H9 (cell line): Measurements from ENCODE around the gene BTN1A1. TPM values are rescaled to one million over a fixed set of nuclear protein-coding genes. Genes with fewer than 3 reads are reported as not detected.

Experiments
- DNase-seq: peaks from one replicate; pipeline ENCODE4 v3.0.0-alpha.2; 2017
- H2AFZ ChIP-seq: one replicate; pipeline ENCODE4 v1.6.1; 2013; ENCODE audit warnings: mild to moderate bottlenecking, low read length, control low read depth, moderate library complexity
- H2AK5ac ChIP-seq: 2 replicates; pipeline ENCODE4 v1.6.1; 2013; ENCODE audit warnings: low read length, control low read depth, mixed read lengths; ENCODE audit not compliant: insufficient read length
- H2BK120ac ChIP-seq: one replicate; pipeline ENCODE4 v1.6.1; 2013; ENCODE audit warnings: low read depth, mild to moderate bottlenecking, low read length, control low read depth, inconsistent platforms; ENCODE audit not compliant: poor library complexity, severe bottlenecking
- H2BK12ac ChIP-seq: 2 replicates; pipeline ENCODE4 v1.6.1; 2013; ENCODE audit warnings: low read length, control low read depth, mixed read lengths, low read depth; ENCODE audit not compliant: insufficient read length
- H2BK15ac ChIP-seq: 2 replicates; pipeline ENCODE4 v1.6.1; 2013; ENCODE audit warnings: low read depth, low read length, control low read depth
- H2BK20ac ChIP-seq: one replicate; pipeline ENCODE4 v1.6.1; 2013; ENCODE audit warnings: low read depth, mild to moderate bottlenecking, low read length, control low read depth, inconsistent platforms; ENCODE audit not compliant: poor library complexity, severe bottlenecking
- H2BK5ac ChIP-seq: 2 replicates; pipeline ENCODE4 v1.6.1; 2013; ENCODE audit warnings: low read length, control low read depth, mixed read lengths; ENCODE audit not compliant: insufficient read length
- H3K14ac ChIP-seq: 2 replicates; pipeline ENCODE4 v1.6.1; 2013; ENCODE audit warnings: low read length, control low read depth; ENCODE audit not compliant: insufficient read depth
- H3K18ac ChIP-seq: 2 replicates; pipeline ENCODE4 v1.6.1; 2013; ENCODE audit warnings: low read depth, mild to moderate bottlenecking, mixed read lengths, low read length, control low read depth; ENCODE audit not compliant: insufficient read length
- H3K23ac ChIP-seq: 2 replicates; pipeline ENCODE4 v1.6.1; 2013; ENCODE audit warnings: low read length, control low read depth, mixed read lengths, low read depth; ENCODE audit not compliant: insufficient read length
- H3K23me2 ChIP-seq: 2 replicates; pipeline ENCODE4 v1.6.1; 2013; ENCODE audit warnings: low read depth, mild to moderate bottlenecking, mixed read lengths, low read length, control low read depth; ENCODE audit not compliant: insufficient read length, poor library complexity, severe bottlenecking
- H3K27ac ChIP-seq: 2 replicates; pipeline ENCODE4 v1.5.1; 2013; ENCODE audit warnings: low read length, control low read depth, mixed read lengths, low read depth; ENCODE audit not compliant: insufficient read length
- H3K27me3 ChIP-seq: 2 replicates; pipeline ENCODE4 v1.6.1; 2013; ENCODE audit warnings: low read length, control low read depth, inconsistent platforms; ENCODE audit not compliant: insufficient read depth
- H3K4ac ChIP-seq: 2 replicates; pipeline ENCODE4 v1.6.1; 2013; ENCODE audit warnings: low read depth, mild to moderate bottlenecking, control low read depth, inconsistent platforms, low read length, moderate library complexity
- H3K4me1 ChIP-seq: 2 replicates; pipeline ENCODE4 v1.6.1; 2013; ENCODE audit warnings: low read length, control low read depth, inconsistent platforms; ENCODE audit not compliant: insufficient read depth
- H3K4me2 ChIP-seq: 2 replicates; pipeline ENCODE4 v1.6.1; 2013; ENCODE audit warnings: low read length, control low read depth, mixed read lengths; ENCODE audit not compliant: insufficient read length, insufficient read depth
- H3K56ac ChIP-seq: 2 replicates; pipeline ENCODE4 v1.6.1; 2013; ENCODE audit warnings: low read depth, mild to moderate bottlenecking, mixed read lengths, low read length, control low read depth; ENCODE audit not compliant: insufficient read length
- H3K79me1 ChIP-seq: 2 replicates; pipeline ENCODE4 v1.6.1; 2013; ENCODE audit warnings: low read depth, mild to moderate bottlenecking, moderate library complexity, low read length, control low read depth, inconsistent platforms; ENCODE audit not compliant: insufficient read depth, poor library complexity, severe bottlenecking
- H3K79me2 ChIP-seq: 2 replicates; pipeline ENCODE4 v1.6.1; 2013; ENCODE audit warnings: low read length, control low read depth, inconsistent platforms; ENCODE audit not compliant: insufficient read depth
- H3K9ac ChIP-seq: 2 replicates; pipeline ENCODE4 v1.6.1; 2013; ENCODE audit warnings: low read length, control low read depth, mixed read lengths; ENCODE audit not compliant: insufficient read length; ENCODE audit errors: extremely low read depth
- H3K9me3 ChIP-seq: one replicate; pipeline ENCODE4 v1.6.1; 2013; ENCODE audit warnings: low read depth, low read length, inconsistent platforms; ENCODE audit not compliant: control insufficient read depth
- H3T11ph ChIP-seq: one replicate; pipeline ENCODE4 v1.6.1; 2013; ENCODE audit warnings: mild to moderate bottlenecking, low read length, control low read depth, inconsistent platforms
- H4K20me1 ChIP-seq: one replicate; pipeline ENCODE4 v1.6.1; 2013; ENCODE audit not compliant: control insufficient read depth, insufficient read length, insufficient read depth
- H4K5ac ChIP-seq: 2 replicates; pipeline ENCODE4 v1.6.1; 2013; ENCODE audit warnings: low read depth, mild to moderate bottlenecking, mixed read lengths, low read length, control low read depth; ENCODE audit not compliant: insufficient read length
- H4K8ac ChIP-seq: replicated peaks from 2 replicates; pipeline ENCODE4 v1.6.1; 2013; ENCODE audit warnings: low read length, control low read depth, mixed read lengths, low read depth; ENCODE audit not compliant: insufficient read length
- H4K91ac ChIP-seq: 2 replicates; pipeline ENCODE4 v1.6.1; 2013; ENCODE audit warnings: low read depth, mild to moderate bottlenecking, moderate library complexity, mixed read lengths, low read length, control low read depth; ENCODE audit not compliant: insufficient read length
- H3K27ac Mint-ChIP-seq, 3 experiments: 2 replicates in 2 of 3; 3 replicates in 1 of 3; pipeline ENCODE4 v1.8.0; 2020 to 2021; ENCODE audit warnings: mixed read lengths in 3 of 3, mild to moderate bottlenecking in 1 of 3, moderate library complexity in 1 of 3
- H3K27me3 Mint-ChIP-seq: 2 replicates; pipeline ENCODE4 v1.8.0; 2021; ENCODE audit warnings: low read depth, mild to moderate bottlenecking, moderate library complexity, mixed read lengths
- H3K36me3 Mint-ChIP-seq, 3 experiments: 2 replicates in 2 of 3; 3 replicates in 1 of 3; pipeline ENCODE4 v1.8.0; 2020 to 2021; ENCODE audit warnings: low read depth in 3 of 3, mixed read lengths in 3 of 3; ENCODE audit not compliant: insufficient read depth in 1 of 3
- H3K4me1 Mint-ChIP-seq, 2 experiments: 2 replicates each; pipeline ENCODE4 v1.8.0; 2020; ENCODE audit warnings: mixed read lengths in 2 of 2
- H3K4me3 Mint-ChIP-seq, 2 experiments: 2 replicates in 1 of 2; 3 replicates in 1 of 2; pipeline ENCODE4 v1.8.0; 2020 to 2021; ENCODE audit warnings: mild to moderate bottlenecking in 2 of 2, mixed read lengths in 2 of 2, moderate library complexity in 1 of 2
- H3K9me3 Mint-ChIP-seq, 2 experiments: 2 replicates in 1 of 2; 3 replicates in 1 of 2; pipeline ENCODE4 v1.8.0; 2020; ENCODE audit warnings: mild to moderate bottlenecking in 2 of 2, mixed read lengths in 2 of 2, moderate library complexity in 1 of 2
- WGBS: extraction: QIAGEN DNeasy Blood & Tissue Kit; methylation state at CpG from one replicate; pipeline ENCODE4 v1.1.7; 2013; ENCODE audit warnings: missing lambda C conversion rate, low lambda C conversion rate, mixed read lengths; ENCODE audit not compliant: insufficient read length; ENCODE audit errors: extremely low coverage; 5-methylcytosine and 5-hydroxymethylcytosine counted together
- total RNA-seq: library from RNA; stranded (reverse); gene quantifications from 2 replicates; pipeline ENCODE4 v1.2.1, GENCODE V29; 2021
- TF ChIP-seq, protein P1 (sequence below): fragments of 200-600 bp; sonication (generic); conservative IDR thresholded peaks from 3 replicates; pipeline ENCODE4 v1.8.0; 2021; ENCODE audit warnings: antibody characterized with exemption, mild to moderate bottlenecking

BTN1A1 gene
- total RNA-seq, 1 experiment from 2014 or later = 0.15 TPM

DNA sequence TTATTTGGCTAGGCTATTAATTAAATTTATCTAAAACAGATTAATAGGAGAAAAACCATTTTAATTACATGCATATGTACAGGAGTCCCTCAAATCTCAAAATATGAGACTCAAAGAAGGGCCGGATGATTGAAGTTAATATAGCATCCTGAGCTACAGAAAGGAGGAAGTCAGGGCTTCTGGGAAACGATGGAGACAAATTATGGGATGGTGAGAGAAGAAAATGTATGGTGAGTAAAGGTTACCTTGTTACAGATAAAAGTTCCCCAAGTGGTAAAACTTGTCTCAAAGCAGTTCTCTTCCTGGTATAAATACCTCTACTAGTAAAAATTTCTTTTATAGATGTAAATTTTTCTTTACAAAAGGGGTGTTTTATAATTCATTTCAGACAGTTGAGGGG, 15.9 kb upstream of the BTN1A1 start:
- H4K5ac ChIP-seq = no peak overlapping the region
- no peak overlapping the region for H2BK5ac ChIP-seq
- H4K91ac ChIP-seq = no peak overlapping the region
- no CpG with 5 or more reads among the region's 2 CpGs for WGBS
- H3K9me3 ChIP-seq = no peaks in the 10 kb centered on the region
- H3K56ac ChIP-seq = no peak overlapping the region
- H4K20me1 ChIP-seq = no peaks in the 10 kb centered on the region
- Mint-ChIP-seq H3K27me3 (no peaks in the 10 kb centered on the region), H3K36me3 (no peaks in the 10 kb centered on the region; a peak in 1 of 7 replicates), H3K4me1 (no peaks in the 10 kb centered on the region), H3K9me3 (peaks cover 5 to 17% of the 10 kb centered on the region in 2 experiments; a peak in 4 of 5 replicates), H3K4me3 (no peak overlapping the region), H3K27ac (no peak overlapping the region)
- H2AK5ac ChIP-seq = no peak overlapping the region
- DNase-seq = no peak
- no peak overlapping the region for H2BK15ac ChIP-seq
- no peak overlapping the region for H3K18ac ChIP-seq
- H3K4me2 ChIP-seq = no peak overlapping the region
- no peak overlapping the region for H4K8ac ChIP-seq
- no peaks in the 10 kb centered on the region for H3K4me1 ChIP-seq
- no peaks in the 10 kb centered on the region for H3K79me2 ChIP-seq
- no peak overlapping the region for H3K4ac ChIP-seq
- H3K23ac ChIP-seq = no peak overlapping the region
- no peak overlapping the region for H3T11ph ChIP-seq
- no peaks in the 10 kb centered on the region for H3K23me2 ChIP-seq
- no peak overlapping the region for H2AFZ ChIP-seq
- TF ChIP-seq, protein P1, sequence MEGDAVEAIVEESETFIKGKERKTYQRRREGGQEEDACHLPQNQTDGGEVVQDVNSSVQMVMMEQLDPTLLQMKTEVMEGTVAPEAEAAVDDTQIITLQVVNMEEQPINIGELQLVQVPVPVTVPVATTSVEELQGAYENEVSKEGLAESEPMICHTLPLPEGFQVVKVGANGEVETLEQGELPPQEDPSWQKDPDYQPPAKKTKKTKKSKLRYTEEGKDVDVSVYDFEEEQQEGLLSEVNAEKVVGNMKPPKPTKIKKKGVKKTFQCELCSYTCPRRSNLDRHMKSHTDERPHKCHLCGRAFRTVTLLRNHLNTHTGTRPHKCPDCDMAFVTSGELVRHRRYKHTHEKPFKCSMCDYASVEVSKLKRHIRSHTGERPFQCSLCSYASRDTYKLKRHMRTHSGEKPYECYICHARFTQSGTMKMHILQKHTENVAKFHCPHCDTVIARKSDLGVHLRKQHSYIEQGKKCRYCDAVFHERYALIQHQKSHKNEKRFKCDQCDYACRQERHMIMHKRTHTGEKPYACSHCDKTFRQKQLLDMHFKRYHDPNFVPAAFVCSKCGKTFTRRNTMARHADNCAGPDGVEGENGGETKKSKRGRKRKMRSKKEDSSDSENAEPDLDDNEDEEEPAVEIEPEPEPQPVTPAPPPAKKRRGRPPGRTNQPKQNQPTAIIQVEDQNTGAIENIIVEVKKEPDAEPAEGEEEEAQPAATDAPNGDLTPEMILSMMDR = no peak
- H3K14ac ChIP-seq = no peak overlapping the region
- H3K27ac ChIP-seq = no peak overlapping the region
- H3K27me3 ChIP-seq = no peaks in the 10 kb centered on the region
- no peak overlapping the region for H2BK12ac ChIP-seq
- H3K79me1 ChIP-seq = no peaks in the 10 kb centered on the region
- H2BK120ac ChIP-seq = no peak overlapping the region
- H2BK20ac ChIP-seq = no peak overlapping the region
- H3K9ac ChIP-seq = no peak overlapping the region
